ENCODE measurements around the gene VTN. TPM values are rescaled to one million over a fixed set of nuclear protein-coding genes. Genes with fewer than 3 reads are reported as not detected.

Gene VTN
- polyA plus RNA-seq, 1 donor (not counting 4 experiments of a cell fraction or from before 2014, with no cell fraction given), result not detected

GRCh38 chr17:28390141-28390540, 20.0 kb upstream of the VTN start:
- no peak for TF ChIP-seq CTCF (optimal IDR thresholded peaks at IDR 0.05 in 1 of 3, IDR thresholded peaks at IDR 0.05 in 1 of 3, conservative IDR thresholded peaks at IDR 0.05 in 1 of 3; ENCODE audit: extremely low read depth in 1 of 3, insufficient read depth in 2 of 3, low read length in 3 of 3)
- no peak for TF ChIP-seq EZH2 (IDR thresholded peaks at IDR 0.05; ENCODE audit: low read length)
- H3K4me1 ChIP-seq (ENCODE audit: control insufficient read depth, extremely low read depth, insufficient read depth, low read length), result peaks cover 9% of the 10 kb centered on the region
- no peak overlapping the region for H3K4me3 ChIP-seq (ENCODE audit: control insufficient read depth in 2 of 3, extremely low read depth in 1 of 3, insufficient read depth in 2 of 3, low read depth in 1 of 3, low read length in 3 of 3)
- H3K27ac ChIP-seq (ENCODE audit: control insufficient read depth, insufficient read depth, low read length), result no peak overlapping the region
- no peaks in the 10 kb centered on the region for H3K27me3 ChIP-seq (ENCODE audit: control insufficient read depth, extremely low read depth, insufficient read depth, low read length)
- no peaks in the 10 kb centered on the region for H3K36me3 ChIP-seq (ENCODE audit: control insufficient read depth in 2 of 2, extremely low read depth in 1 of 2, insufficient read depth in 2 of 2, low read length in 2 of 2)
- no peaks in the 10 kb centered on the region for H3K9me1 ChIP-seq (ENCODE audit: control insufficient read depth, extremely low read depth, insufficient read depth, low read length)
- H2AFZ ChIP-seq (ENCODE audit: control insufficient read depth, low read length), result no peak overlapping the region
- H3K4me2 ChIP-seq (ENCODE audit: control insufficient read depth, extremely low read depth, insufficient read depth, low read depth, low read length), result no peak overlapping the region
- DNase-seq (ENCODE audit: low read depth, low spot score) (no peak), FAIRE-seq (no peak)
- no peak overlapping the region for H3K9ac ChIP-seq (ENCODE audit: control insufficient read depth, extremely low read depth, insufficient read depth, low read length)
- no peaks in the 10 kb centered on the region for H3K9me3 ChIP-seq (ENCODE audit: control insufficient read depth, low read depth, low read length)
- no peaks in the 10 kb centered on the region for H4K20me1 ChIP-seq (ENCODE audit: control insufficient read depth, extremely low read depth, insufficient read depth, low read length)
- H3K79me2 ChIP-seq (ENCODE audit: control insufficient read depth, insufficient read depth, low read length), result no peaks in the 10 kb centered on the region
- dilution Hi-C loops (cut with MboI; ENCODE audit: extremely low pct_ligation_motif_present, low sequenced_read_pairs), result no loop called here

GRCh38 chr17:28388106-28388505, 18.0 kb upstream of the VTN start:
- FAIRE-seq (no peak), DNase-seq (ENCODE audit: low read depth, low spot score) (no peak)
- dilution Hi-C loops (cut with MboI; ENCODE audit: extremely low pct_ligation_motif_present, low sequenced_read_pairs), result no loop called here
- H3K4me2 ChIP-seq (ENCODE audit: control insufficient read depth, extremely low read depth, insufficient read depth, low read depth, low read length), result no peak overlapping the region
- H3K4me3 ChIP-seq (ENCODE audit: control insufficient read depth in 2 of 3, extremely low read depth in 1 of 3, insufficient read depth in 2 of 3, low read depth in 1 of 3, low read length in 3 of 3), result no peak overlapping the region
- H3K9me3 ChIP-seq (ENCODE audit: control insufficient read depth, low read depth, low read length), result no peaks in the 10 kb centered on the region
- H3K36me3 ChIP-seq (ENCODE audit: control insufficient read depth in 2 of 2, extremely low read depth in 1 of 2, insufficient read depth in 2 of 2, low read length in 2 of 2), result no peaks in the 10 kb centered on the region
- no peak overlapping the region for H3K9ac ChIP-seq (ENCODE audit: control insufficient read depth, extremely low read depth, insufficient read depth, low read length)
- H3K27ac ChIP-seq (ENCODE audit: control insufficient read depth, insufficient read depth, low read length), result no peak overlapping the region
- H2AFZ ChIP-seq (ENCODE audit: control insufficient read depth, low read length), result no peak overlapping the region
- no peaks in the 10 kb centered on the region for H3K79me2 ChIP-seq (ENCODE audit: control insufficient read depth, insufficient read depth, low read length)
- peaks cover 18% of the 10 kb centered on the region for H3K27me3 ChIP-seq (ENCODE audit: control insufficient read depth, extremely low read depth, insufficient read depth, low read length)
- peaks cover 10% of the 10 kb centered on the region for H3K4me1 ChIP-seq (ENCODE audit: control insufficient read depth, extremely low read depth, insufficient read depth, low read length)
- no peaks in the 10 kb centered on the region for H4K20me1 ChIP-seq (ENCODE audit: control insufficient read depth, extremely low read depth, insufficient read depth, low read length)
- no peak for TF ChIP-seq CTCF (optimal IDR thresholded peaks at IDR 0.05 in 1 of 3, IDR thresholded peaks at IDR 0.05 in 1 of 3, conservative IDR thresholded peaks at IDR 0.05 in 1 of 3; ENCODE audit: extremely low read depth in 1 of 3, insufficient read depth in 2 of 3, low read length in 3 of 3)
- TF ChIP-seq EZH2 (IDR thresholded peaks at IDR 0.05; ENCODE audit: low read length), result no peak
- H3K9me1 ChIP-seq (ENCODE audit: control insufficient read depth, extremely low read depth, insufficient read depth, low read length), result no peaks in the 10 kb centered on the region

Measured in keratinocyte (primary cell).